HFFc6 (cell line): ENCODE data around the gene MICAL2. TPM values are rescaled to one million over a fixed set of nuclear protein-coding genes. Genes with fewer than 3 reads are reported as not detected.

Experiments
- DNase-seq: peaks from one replicate; pipeline ENCODE4 v3.0.0-alpha.2; 2018
- H3K27ac Mint-ChIP-seq: 2 replicates; pipeline ENCODE4 v1.8.0; 2020; ENCODE audit warnings: mild to moderate bottlenecking, mixed read lengths
- H3K27me3 Mint-ChIP-seq: 2 replicates; pipeline ENCODE4 v1.8.0; 2021; ENCODE audit warnings: mild to moderate bottlenecking, moderate library complexity, mixed read lengths; ENCODE audit not compliant: insufficient read depth
- H3K36me3 Mint-ChIP-seq: 2 replicates; pipeline ENCODE4 v1.8.0; 2021; ENCODE audit warnings: low read depth, mixed read lengths
- H3K4me1 Mint-ChIP-seq: 2 replicates; pipeline ENCODE4 v1.8.0; 2020; ENCODE audit warnings: low read depth, mixed read lengths
- H3K4me3 Mint-ChIP-seq: 2 replicates; pipeline ENCODE4 v1.8.0; 2020; ENCODE audit warnings: mild to moderate bottlenecking, moderate library complexity, mixed read lengths
- H3K9me3 Mint-ChIP-seq: 2 replicates; pipeline ENCODE4 v1.8.0; 2020; ENCODE audit warnings: mild to moderate bottlenecking, mixed read lengths
- total RNA-seq, 6 experiments: library from RNA; stranded (reverse); fragmentation: NEBNext Ultra II Directional; extraction: Animal tissue kit (Norgen Biotek cat#: 25700); gene quantifications; 2 replicates in 1 of 6; 3 replicates in 5 of 6; pipeline ENCODE4 v1.2.3, GENCODE V29; 2021
- TF ChIP-seq, protein P1 (sequence below): fragments of 200-600 bp; sonication (generic); IDR thresholded peaks from 2 replicates; pipeline ENCODE4 v1.5.0; 2021; ENCODE audit warnings: antibody characterized with exemption, mild to moderate bottlenecking

MICAL2 gene
- total RNA-seq, 6 experiments from 2014 or later: 199 to 252 (median 233) TPM

DNA sequence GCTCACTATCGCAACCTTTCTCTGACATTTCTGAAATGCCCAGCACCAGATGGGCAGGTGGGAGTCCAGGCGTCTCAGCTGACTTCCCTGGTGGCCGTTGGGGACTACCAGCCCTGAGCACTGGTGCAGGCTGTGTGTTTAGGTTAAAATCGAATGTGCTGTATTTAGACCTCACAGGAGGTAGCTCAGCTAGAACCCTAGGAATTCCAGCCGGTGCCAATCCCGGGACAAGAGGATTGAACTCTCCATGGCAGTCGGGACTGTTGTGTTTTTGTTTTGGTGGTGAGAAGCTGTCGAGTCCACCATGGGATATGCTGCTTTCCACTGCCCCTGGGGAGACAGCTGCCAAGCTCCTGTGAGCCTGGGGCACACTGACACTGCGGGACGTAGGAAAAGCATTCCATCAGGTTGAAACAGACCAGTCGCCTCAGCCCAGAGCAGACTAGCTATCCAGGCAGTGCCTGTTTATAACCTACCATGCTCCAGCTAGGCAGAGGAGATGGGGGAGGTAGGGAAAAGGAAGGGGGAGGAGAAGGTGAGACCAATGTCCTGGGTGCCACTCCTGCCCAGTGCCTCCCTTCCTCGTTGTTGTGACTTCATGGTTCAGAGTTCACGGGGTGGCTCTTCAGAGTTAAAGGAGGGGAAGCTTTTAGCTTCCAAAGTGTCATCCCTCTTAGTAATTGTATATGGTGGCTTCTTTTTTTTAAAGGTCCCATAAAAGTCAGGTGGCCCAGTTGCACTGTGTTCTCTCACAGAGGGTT lies 53.0 kb downstream of the MICAL2 start:
- TF ChIP-seq, protein P1, sequence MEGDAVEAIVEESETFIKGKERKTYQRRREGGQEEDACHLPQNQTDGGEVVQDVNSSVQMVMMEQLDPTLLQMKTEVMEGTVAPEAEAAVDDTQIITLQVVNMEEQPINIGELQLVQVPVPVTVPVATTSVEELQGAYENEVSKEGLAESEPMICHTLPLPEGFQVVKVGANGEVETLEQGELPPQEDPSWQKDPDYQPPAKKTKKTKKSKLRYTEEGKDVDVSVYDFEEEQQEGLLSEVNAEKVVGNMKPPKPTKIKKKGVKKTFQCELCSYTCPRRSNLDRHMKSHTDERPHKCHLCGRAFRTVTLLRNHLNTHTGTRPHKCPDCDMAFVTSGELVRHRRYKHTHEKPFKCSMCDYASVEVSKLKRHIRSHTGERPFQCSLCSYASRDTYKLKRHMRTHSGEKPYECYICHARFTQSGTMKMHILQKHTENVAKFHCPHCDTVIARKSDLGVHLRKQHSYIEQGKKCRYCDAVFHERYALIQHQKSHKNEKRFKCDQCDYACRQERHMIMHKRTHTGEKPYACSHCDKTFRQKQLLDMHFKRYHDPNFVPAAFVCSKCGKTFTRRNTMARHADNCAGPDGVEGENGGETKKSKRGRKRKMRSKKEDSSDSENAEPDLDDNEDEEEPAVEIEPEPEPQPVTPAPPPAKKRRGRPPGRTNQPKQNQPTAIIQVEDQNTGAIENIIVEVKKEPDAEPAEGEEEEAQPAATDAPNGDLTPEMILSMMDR: no peak
- H3K4me1 Mint-ChIP-seq: peaks cover 95% of the 10 kb centered on the region
- H3K4me3 Mint-ChIP-seq: peak overlapping the region; percentile 77
- H3K27me3 Mint-ChIP-seq: peaks cover 3% of the 10 kb centered on the region
- H3K36me3 Mint-ChIP-seq: peaks cover 63% of the 10 kb centered on the region
- no peaks in the 10 kb centered on the region for H3K9me3 Mint-ChIP-seq
- H3K27ac Mint-ChIP-seq: peak overlapping the region; percentile 99
- peak; percentile 96 for DNase-seq

DNA sequence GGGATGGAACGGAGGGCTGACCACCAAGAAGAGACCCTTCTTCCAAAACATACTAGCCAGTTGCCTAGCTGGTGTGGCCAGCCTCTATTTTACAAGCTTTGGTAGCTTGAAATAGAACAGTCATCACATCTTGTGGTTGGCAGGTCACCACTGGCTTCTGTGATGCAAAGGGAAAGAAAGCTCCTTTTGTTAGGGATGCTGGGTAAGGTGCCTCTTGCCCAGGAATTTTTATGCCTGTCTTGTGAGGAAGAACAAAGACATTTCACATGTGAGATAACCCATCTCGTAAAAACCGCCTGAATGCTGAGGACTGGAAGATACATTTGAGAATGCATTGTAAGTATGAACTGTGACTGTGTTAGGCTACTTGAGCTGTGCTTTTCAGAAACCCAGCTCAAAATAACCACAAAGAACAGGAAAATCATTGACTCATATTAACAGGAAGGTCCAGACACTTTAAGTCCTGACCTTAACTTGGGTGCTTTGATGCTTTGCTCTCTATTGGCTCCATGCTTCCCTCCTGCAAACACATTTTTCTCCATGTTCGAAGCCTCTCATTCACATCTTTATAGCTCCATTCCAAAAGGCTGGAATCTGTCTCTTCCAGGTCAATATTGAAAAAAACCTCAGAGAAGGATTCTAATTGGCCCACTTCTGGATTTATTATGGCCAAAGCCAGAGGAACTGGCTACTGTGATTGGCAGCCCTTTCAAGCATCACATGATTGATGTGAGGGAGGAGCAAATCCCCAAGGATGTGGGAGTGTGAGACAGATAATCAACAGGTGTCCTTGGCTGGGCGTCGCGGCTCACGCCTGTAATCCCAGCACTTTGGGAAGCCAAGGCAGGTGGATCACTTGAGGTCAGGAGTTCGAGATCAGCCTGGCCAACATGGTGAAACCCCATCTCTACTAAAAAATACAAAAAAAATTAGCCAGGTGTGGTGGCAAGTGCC lies 53.9 kb downstream of the MICAL2 start:
- Mint-ChIP-seq H3K4me1 (peaks cover 95% of the 10 kb centered on the region), H3K36me3 (peaks cover 55% of the 10 kb centered on the region), H3K27ac (peak overlapping the region; percentile 99), H3K27me3 (peaks cover 3% of the 10 kb centered on the region), H3K4me3 (peak overlapping the region; percentile 77), H3K9me3 (no peaks in the 10 kb centered on the region)
- peak; percentile 97 for DNase-seq
- TF ChIP-seq, protein P1: no peak

- Mint-ChIP-seq H3K9me3 (no peaks in the 10 kb centered on the region), H3K27ac (peak overlapping the region; percentile 99), H3K4me1 (peaks cover 95% of the 10 kb centered on the region), H3K36me3 (peaks cover 58% of the 10 kb centered on the region), H3K27me3 (peaks cover 3% of the 10 kb centered on the region), H3K4me3 (no peak overlapping the region)
- TF ChIP-seq, protein P1: no peak
- DNase-seq: no peak
Measured at GRCh38 chr11:12165237-12165875, 55.0 kb downstream of the MICAL2 start.

DNA sequence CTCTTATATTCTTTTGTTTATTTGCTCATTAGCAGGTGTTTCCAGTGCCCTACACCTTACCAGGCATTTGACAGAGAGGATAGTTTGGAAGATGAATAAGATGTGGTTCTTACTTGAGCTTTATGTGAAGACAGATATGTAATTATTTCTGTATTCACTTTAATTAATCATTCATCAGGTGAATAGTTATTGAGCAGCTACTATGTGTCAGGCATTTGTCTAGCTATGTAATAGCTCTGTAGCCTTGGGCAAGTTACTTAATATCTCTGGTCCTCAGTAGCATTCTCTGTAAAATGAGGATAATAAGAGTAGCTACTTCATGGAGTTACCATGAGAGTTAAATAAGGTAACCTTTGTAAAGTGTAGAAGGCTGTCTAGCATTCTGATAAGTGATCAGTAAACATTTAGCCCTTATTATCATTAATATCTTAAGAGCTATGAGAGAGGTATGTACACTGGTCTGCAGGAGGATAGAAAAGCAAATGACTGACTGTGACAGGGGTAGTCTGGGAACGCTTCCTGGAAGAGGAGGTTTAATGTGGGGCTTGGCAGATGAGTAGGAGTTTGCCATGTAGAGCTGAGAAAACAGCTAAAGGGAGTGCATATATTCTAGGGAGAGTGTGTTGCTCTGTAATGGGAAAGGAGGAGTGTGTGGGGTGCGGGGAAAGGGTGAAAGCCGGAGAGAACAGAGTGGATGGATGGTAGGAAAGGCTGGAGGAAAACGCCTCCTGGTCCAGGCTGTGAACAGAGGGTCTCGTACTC lies 56.1 kb downstream of the MICAL2 start:
- Mint-ChIP-seq H3K4me3 (peak overlapping the region; percentile 76), H3K4me1 (peaks cover 95% of the 10 kb centered on the region)
- TF ChIP-seq, protein P1: no peak

More for the DNA sequence above, 56.1 kb downstream of the MICAL2 start:
- Mint-ChIP-seq H3K9me3 (no peaks in the 10 kb centered on the region), H3K27me3 (peaks cover 3% of the 10 kb centered on the region), H3K36me3 (peaks cover 64% of the 10 kb centered on the region), H3K27ac (peak overlapping the region; percentile 99)
- no peak for DNase-seq
